ENCODE measurements around the gene BMAL1.

- no peak for TF ChIP-seq TAF1 (IDR thresholded peaks at IDR 0.05; ENCODE audit: borderline replicate concordance, low read depth, low read length)
- no peak for TF ChIP-seq POLR2A (IDR thresholded peaks at IDR 0.05; ENCODE audit: low read depth, low read length)
Measured at GRCh38 chr11:13346470-13346869, 68.9 kb downstream of the BMAL1 start.
